AG09309 (cell line): ENCODE measurements around the gene SRPRB.

Experiments
- DNase-seq: peaks from one replicate; pipeline ENCODE4 v3.0.0-alpha.2; 2010; ENCODE audit warnings: low read depth
- H3K4me3 ChIP-seq: 2 replicates; pipeline ENCODE4 v1.5.1; 2011; ENCODE audit warnings: mild to moderate bottlenecking, low read depth, low read length, moderate library complexity; ENCODE audit not compliant: control insufficient read depth
- CTCF ChIP-seq: IDR thresholded peaks from 2 replicates; pipeline ENCODE4 v1.5.1; 2011; ENCODE audit warnings: mild to moderate bottlenecking, low read depth, low read length, inconsistent platforms; ENCODE audit not compliant: insufficient read depth, control insufficient read depth; ENCODE audit errors: missing control alignments

Gene SRPRB

GRCh38 chr3:133869586-133869985 lies 64.0 kb downstream of the SRPRB start:
- no peak overlapping the region for H3K4me3 ChIP-seq
- no peak for TF ChIP-seq CTCF
- no peak for DNase-seq

GRCh38 chr3:133870822-133871221 lies 65.2 kb downstream of the SRPRB start:
- no peak overlapping the region for H3K4me3 ChIP-seq
- TF ChIP-seq CTCF: no peak
- DNase-seq: no peak
